ENCODE results near the gene TMEM176A.

The TMEM176A gene

GRCh38 chr7:150820148-150820547, 19.6 kb downstream of the TMEM176A start:
- DNase-seq: no peak

GRCh38 chr7:150820578-150821198, 20.1 kb downstream of the TMEM176A start:
- DNase-seq: no peak

DNA sequence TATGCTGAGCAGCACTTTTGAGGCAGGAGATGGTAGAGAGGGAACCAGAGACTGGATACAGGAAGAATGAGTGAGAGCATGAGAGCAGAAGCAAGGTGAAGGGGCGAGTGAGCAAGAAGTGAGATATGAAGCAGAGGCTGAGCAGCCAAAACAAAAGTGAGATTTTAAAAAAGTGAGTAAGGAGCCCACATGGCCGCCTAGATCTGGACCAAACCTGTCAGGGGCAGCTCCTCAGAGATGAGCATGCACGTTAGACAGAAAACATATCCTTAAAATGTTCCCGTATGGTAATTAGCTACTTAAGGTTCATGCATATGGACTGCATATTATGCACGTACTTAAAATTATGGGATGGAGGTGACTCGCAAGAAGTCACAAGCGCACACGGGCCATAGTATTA, 22.5 kb downstream of the TMEM176A start:
- DNase-seq: no peak

DNA sequence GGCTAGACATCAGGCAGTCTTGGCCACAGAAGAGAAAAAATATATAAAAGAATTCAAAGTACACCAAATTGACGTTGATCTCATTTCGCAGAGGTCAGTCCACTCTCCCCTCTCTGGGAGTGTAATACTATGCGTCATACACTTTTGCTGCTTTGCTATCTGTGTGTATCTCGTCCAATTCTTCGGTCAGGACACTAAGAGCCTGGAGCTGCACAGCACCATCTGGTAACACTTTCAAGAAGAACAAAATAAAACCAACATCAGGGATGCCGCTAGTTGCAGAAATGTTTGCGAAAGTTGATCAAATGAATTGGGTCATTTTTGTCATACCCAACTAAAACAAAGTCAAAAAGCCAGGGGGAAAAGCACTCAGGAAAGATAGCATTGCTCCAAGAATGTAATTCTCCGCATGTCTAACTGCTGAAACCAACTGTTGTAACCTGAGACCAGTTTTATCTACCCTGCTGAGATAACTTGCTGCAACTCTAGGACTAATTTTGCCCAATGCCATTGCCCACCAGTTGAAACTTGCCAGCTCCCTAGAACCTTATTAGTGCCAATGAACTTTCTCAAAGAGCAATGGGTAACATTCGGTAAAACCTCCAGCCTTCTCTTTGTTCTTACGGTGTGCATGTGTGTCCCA, 23.0 kb downstream of the TMEM176A start:
- DNase-seq: no peak

- DNase-seq: no peak
Observed at GRCh38 chr7:150824379-150825177, 24.0 kb downstream of the TMEM176A start.

DNA sequence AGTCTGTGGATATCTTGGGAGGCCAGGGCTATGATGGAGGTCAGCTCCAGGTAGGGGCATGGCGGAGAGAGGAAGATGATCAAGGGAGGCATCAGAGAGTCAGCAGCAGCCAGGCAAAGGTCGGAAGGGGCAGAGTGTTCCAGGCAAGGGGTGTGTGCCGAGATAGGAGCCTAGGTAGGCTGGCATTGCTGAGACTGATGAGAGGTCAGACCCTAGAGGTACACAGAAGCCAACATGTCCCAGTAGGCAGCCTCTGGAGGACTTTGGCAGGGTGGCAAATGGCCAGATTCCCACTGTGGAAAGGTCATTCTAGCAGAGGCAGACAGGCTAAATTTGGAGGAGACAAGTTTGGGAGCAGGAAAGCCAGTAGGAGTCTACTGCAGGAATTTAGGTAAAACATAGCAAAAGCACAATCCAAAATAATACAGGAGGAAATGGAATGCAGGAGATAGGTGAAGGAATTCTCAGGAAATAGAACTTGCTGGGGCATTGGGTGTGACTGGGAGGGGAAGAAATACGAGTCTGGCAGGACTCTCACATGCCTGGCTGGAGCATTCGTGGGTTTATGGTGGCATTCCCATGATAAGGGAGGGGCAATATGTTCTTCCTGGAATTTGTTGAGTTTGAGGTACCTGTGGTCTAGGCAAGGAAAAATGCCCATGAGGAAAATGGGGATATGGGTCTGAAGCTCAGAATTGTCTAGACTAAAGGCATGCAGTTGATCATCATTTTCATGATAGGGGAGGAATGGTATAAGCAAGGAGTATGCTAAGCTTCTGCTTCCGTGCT, 25.7 kb downstream of the TMEM176A start:
- DNase-seq: no peak

DNA sequence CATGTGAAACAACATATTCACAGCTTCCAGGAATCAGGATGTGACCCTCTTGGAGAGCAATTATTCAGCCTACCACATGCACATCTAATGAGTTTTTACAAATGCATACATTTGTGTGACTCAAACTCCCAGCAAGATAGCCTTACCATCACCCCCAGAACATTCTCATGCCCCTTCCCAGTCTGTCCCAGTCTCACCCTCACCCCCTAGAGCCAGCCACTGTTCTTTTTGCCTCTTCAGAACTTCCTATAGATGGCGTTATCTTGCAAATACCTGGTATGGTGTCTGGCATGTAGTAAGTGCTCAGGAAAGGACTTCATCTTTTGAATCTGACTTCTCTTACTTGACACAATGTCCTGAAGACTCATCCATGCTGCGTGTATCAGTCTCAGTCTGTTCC, 27.8 kb downstream of the TMEM176A start:
- DNase-seq: no peak

DNA sequence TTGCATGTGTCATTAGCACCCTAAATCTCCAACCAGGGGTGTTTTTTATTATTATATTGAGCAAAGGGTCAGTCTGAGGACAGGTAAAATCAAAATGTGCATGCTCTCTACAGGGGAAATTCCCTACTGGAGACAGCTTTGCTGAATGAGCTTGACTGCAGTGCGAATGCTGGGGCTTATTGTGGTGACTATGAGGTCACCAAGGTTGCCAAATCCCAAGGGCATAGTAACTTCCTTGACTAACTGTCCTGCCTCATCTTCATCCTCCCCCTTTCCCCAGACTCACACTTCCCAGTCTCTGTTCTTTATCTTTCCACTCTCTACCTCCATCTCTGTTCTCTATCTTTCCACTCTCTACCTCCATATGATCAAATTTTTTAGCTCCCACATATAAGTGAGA, 28.9 kb downstream of the TMEM176A start:
- no peak for DNase-seq

DNA sequence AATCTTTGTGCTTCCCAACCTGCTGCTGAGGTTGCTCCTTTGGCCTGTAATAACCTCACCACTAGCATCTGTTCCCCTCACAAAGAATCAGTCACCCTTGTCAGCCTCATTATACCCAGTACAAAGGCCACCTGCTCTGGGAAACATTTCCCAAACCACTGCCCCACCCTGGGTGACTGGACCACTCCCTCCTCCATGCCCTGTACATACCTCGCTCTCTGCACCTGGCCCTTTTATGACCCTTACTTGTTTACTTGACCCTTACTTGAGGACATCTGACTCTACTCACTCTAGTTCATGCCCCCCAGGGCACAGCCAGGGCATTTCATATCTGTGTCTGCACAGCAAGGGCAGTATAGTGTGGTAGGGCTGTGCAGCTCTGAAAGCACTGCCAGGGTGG, 30.4 kb downstream of the TMEM176A start:
- no peak for DNase-seq

- DNase-seq: no peak
Observed at GRCh38 chr7:150831851-150832250, 31.3 kb downstream of the TMEM176A start.

- no peak for DNase-seq
Observed at GRCh38 chr7:150835019-150835418, 34.5 kb downstream of the TMEM176A start.

DNA sequence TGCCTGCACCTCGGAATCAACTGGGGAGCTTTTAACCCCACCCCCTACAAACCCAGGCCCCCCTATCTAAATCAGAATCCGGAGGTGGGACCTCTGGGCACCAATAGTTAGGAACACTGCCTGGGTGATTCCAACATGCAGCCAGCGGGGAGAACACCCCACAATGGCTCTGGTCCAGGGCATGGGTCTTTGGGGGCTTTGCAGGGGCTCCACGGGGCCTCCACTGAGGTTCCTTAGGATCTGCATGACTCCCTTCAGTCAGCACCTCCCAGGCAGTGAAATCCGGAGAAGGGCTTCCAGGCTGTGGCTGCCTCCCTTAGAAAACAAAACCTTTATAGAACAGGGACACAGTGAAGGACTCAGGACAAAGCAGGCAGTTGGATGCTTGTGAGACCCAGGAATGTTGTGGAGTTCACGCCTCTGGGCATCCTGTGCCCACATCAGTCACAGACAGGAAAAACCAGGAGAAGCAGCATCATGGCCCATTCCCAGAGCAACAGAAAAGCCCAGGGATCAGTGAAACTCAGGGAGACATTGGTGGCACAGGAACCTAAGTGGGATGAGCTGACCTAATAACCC, 35.2 kb downstream of the TMEM176A start:
- no peak for DNase-seq

- DNase-seq: no peak
Observed at GRCh38 chr7:150838965-150839650, 38.5 kb downstream of the TMEM176A start.

GRCh38 chr7:150842018-150842417, 41.4 kb downstream of the TMEM176A start:
- DNase-seq: no peak

- no peak for DNase-seq
Observed at GRCh38 chr7:150842716-150843115, 42.1 kb downstream of the TMEM176A start.

- no peak for DNase-seq
Observed at GRCh38 chr7:150845421-150845861, 44.9 kb downstream of the TMEM176A start.

- DNase-seq: no peak
Observed at GRCh38 chr7:150846291-150847115, 45.9 kb downstream of the TMEM176A start.

GRCh38 chr7:150847536-150847935, 47.0 kb downstream of the TMEM176A start:
- DNase-seq: no peak

DNA sequence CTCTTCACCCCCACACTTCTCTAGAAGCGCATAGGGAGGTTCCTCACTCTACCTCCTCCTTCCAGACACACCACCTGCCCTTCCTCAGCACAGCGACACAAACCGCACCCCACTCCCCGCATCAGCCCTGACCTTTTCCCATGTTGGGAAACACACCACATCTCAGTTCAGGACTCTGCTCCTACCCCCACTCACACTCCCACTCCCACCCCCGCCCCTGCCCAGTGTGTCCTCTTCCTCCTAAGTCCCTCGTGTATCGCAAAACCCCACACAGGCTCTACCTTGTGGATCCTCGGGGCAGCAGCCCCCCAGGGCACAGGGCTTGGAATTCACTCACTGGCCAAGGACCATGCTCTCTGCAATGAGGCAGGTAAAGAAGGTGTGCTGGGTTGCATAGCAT, 47.5 kb downstream of the TMEM176A start:
- no peak for DNase-seq

DNA sequence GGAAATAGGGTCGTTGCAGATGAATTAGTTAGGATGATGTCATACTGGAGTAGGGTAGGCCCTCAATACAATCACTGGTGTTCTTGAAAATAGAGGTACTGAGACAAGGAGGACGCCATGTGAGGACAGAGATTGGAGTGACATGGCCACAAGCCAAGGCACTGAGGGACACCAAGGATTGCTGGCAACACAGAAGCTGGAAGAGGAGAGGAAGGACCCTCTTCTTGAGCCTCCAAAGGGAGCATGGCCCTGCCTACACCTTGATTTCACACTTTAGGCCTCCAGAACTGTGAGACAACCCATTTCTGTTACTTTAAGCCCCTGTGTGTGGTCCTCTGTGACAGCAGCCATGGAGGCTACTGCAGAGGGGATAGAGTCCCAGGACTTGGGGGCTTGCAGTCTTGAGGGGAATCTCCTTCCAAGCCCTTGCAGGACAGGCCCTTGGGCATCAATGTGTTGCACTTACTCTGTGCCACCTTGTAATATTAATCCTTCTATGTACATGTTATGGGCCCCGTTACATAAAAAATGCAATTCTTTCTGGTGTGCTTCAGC, 48.1 kb downstream of the TMEM176A start:
- no peak for DNase-seq

DNA sequence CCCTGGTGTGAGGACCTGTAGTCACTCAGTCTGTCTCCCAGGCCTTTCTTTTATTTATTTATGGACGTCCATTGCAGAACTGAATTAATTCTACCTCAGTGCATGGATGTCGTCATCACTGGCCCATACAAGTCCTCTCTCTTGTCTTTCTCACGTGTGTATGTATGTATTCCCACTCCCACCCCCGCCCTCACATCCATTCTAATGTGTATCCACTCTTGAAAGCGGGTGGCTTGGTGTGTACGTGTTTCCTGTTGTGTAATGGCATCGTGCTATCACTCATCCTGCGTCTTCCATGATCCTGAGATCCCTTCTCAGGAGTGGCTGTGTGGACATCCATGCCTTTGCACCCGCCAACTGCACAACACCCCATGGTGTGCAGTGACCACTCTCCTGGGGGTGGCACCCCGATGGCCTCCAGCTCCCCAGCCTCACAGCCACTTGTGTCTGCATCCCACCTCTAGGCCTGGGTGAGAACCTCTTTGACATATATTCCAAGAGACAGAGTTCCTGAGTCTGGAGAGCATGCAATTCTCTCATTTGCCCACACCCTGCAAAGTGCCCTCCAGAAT, 48.7 kb downstream of the TMEM176A start:
- DNase-seq: no peak
